Neural progenitor cell (in vitro differentiated cells): Measurements from ENCODE around the gene PLN. TPM values are rescaled to one million over a fixed set of nuclear protein-coding genes. Genes with fewer than 3 reads are reported as not detected.

Experiments
- DNase-seq: peaks from one replicate; pipeline ENCODE4 v3.0.0-alpha.2; 2016; ENCODE audit warnings: low spot score
- H2AFZ ChIP-seq: fragments of 200-600 bp; sonication (generic); replicated peaks from 2 replicates; pipeline ENCODE4 v1.6.1; 2016; ENCODE audit warnings: antibody characterized with exemption
- H3F3A ChIP-seq: fragments of 200-600 bp; sonication (generic); 2 replicates; pipeline ENCODE4 v1.6.1; 2016; ENCODE audit warnings: antibody characterized with exemption, low read depth
- H3K27ac ChIP-seq: fragments of 200-600 bp; sonication (generic); 2 replicates; pipeline ENCODE4 v1.5.1; 2016; ENCODE audit warnings: mild to moderate bottlenecking
- H3K27me3 ChIP-seq: fragments of 200-600 bp; sonication (generic); 2 replicates; pipeline ENCODE4 v1.6.1; 2016; ENCODE audit warnings: mild to moderate bottlenecking, moderate library complexity
- H3K36me3 ChIP-seq: fragments of 200-600 bp; sonication (generic); 2 replicates; pipeline ENCODE4 v1.5.1; 2016
- H3K4me1 ChIP-seq: fragments of 200-600 bp; sonication (generic); 2 replicates; pipeline ENCODE4 v1.6.1; 2016; ENCODE audit warnings: mixed run types
- H3K4me2 ChIP-seq: fragments of 200-600 bp; sonication (generic); 2 replicates; pipeline ENCODE4 v1.6.1; 2016
- H3K4me3 ChIP-seq: fragments of 200-600 bp; sonication (generic); 2 replicates; pipeline ENCODE4 v1.5.1; 2016
- H3K79me2 ChIP-seq: fragments of 200-600 bp; sonication (generic); 2 replicates; pipeline ENCODE4 v1.6.1; 2016; ENCODE audit warnings: low read depth
- H3K9ac ChIP-seq: fragments of 200-600 bp; sonication (generic); 2 replicates; pipeline ENCODE4 v1.6.1; 2016
- H3K9me3 ChIP-seq: fragments of 200-600 bp; sonication (generic); 2 replicates; pipeline ENCODE4 v1.5.1; 2016; ENCODE audit warnings: low read depth
- H4K20me1 ChIP-seq: fragments of 200-600 bp; sonication (generic); 2 replicates; pipeline ENCODE4 v1.6.1; 2016; ENCODE audit warnings: low read depth
- H3K27ac Mint-ChIP-seq: 3 replicates; pipeline ENCODE4 v1.8.0; 2021; ENCODE audit warnings: mixed read lengths
- H3K27me3 Mint-ChIP-seq: 2 replicates; pipeline ENCODE4 v1.8.0; 2022; ENCODE audit warnings: low read depth, mild to moderate bottlenecking, inconsistent platforms, moderate library complexity, mixed read lengths; ENCODE audit not compliant: insufficient read depth
- H3K36me3 Mint-ChIP-seq: 3 replicates; pipeline ENCODE4 v1.8.0; 2021; ENCODE audit warnings: mixed read lengths
- H3K4me1 Mint-ChIP-seq: 3 replicates; pipeline ENCODE4 v1.8.0; 2021; ENCODE audit warnings: mixed read lengths
- H3K4me3 Mint-ChIP-seq: 3 replicates; pipeline ENCODE4 v1.8.0; 2021; ENCODE audit warnings: mild to moderate bottlenecking, moderate library complexity, mixed read lengths
- H3K9me3 Mint-ChIP-seq: 3 replicates; pipeline ENCODE4 v1.8.0; 2020; ENCODE audit warnings: mixed read lengths
- EZH2 ChIP-seq: fragments of 200-600 bp; sonication (generic); IDR thresholded peaks from 2 replicates; pipeline ENCODE4 v1.6.1; 2017; ENCODE audit warnings: antibody characterized with exemption, mild to moderate bottlenecking, moderate library complexity
- EZH2phosphoT487 ChIP-seq: fragments of 200-600 bp; sonication (generic); IDR thresholded peaks from 2 replicates; pipeline ENCODE4 v1.6.1; 2017; ENCODE audit warnings: antibody characterized with exemption
- total RNA-seq: library from RNA; depleted of rRNA; stranded (reverse); fragments of >200 nt; gene quantifications from 2 replicates; pipeline ENCODE4 v1.2.3, GENCODE V29; 2015; ENCODE audit warnings: low replicate concordance
- TF ChIP-seq, protein P1 (sequence below): fragments of 200-600 bp; sonication (generic); IDR thresholded peaks from 2 replicates; pipeline ENCODE4 v1.5.1; 2017; ENCODE audit warnings: antibody characterized with exemption, mild to moderate bottlenecking

The PLN gene
- total RNA-seq, 1 donor from 2014 or later, result not detected

DNA sequence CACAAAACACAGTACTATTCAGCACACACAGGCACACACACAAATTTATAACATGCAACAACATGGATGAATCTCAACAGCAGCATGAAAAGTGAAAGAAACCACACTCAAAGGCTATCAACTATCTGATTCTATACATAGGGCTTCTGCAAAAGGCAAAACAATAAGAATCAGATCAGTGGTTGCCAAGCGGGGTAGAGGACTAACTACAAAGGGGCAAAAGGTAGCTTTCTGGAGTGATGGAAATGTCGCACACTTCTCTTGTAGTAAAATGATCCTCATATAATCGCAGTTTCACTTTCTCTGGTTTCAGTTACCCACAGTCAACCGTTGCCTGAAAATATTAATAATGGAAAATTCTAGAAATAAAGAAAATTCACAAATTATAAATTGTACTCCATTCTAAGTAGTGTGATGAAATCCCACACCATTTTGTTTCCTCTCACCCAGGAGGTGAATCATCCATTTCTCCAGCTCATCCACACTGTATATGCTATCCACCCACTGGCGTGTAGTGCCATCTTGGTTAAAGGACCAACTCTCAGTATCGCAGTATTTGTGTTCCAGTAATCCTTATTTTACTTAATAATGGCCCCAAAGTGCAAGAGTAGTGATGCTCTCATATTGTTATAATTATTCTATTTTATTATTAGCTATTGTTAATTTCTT lies 12.8 kb upstream of the PLN start:
- Histone ChIP-seq H2AFZ (no peak overlapping the region), H3K27ac (no peak overlapping the region), H3K79me2 (no peaks in the 10 kb centered on the region), H3K9me3 (peaks cover 3% of the 10 kb centered on the region), H3K36me3 (no peaks in the 10 kb centered on the region), H3K27me3 (no peaks in the 10 kb centered on the region), H3K4me1 (no peaks in the 10 kb centered on the region), H3K4me2 (no peak overlapping the region), H3F3A (no peaks in the 10 kb centered on the region), H3K9ac (no peak overlapping the region), H3K4me3 (no peak overlapping the region), H4K20me1 (no peaks in the 10 kb centered on the region)
- no peak overlapping the region for H3K27ac Mint-ChIP-seq
- no peak overlapping the region for H3K4me3 Mint-ChIP-seq
- peaks cover 12% of the 10 kb centered on the region for H3K9me3 Mint-ChIP-seq
- peaks cover 4% of the 10 kb centered on the region for H3K36me3 Mint-ChIP-seq
- TF ChIP-seq, protein P1, sequence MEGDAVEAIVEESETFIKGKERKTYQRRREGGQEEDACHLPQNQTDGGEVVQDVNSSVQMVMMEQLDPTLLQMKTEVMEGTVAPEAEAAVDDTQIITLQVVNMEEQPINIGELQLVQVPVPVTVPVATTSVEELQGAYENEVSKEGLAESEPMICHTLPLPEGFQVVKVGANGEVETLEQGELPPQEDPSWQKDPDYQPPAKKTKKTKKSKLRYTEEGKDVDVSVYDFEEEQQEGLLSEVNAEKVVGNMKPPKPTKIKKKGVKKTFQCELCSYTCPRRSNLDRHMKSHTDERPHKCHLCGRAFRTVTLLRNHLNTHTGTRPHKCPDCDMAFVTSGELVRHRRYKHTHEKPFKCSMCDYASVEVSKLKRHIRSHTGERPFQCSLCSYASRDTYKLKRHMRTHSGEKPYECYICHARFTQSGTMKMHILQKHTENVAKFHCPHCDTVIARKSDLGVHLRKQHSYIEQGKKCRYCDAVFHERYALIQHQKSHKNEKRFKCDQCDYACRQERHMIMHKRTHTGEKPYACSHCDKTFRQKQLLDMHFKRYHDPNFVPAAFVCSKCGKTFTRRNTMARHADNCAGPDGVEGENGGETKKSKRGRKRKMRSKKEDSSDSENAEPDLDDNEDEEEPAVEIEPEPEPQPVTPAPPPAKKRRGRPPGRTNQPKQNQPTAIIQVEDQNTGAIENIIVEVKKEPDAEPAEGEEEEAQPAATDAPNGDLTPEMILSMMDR, result no peak
- TF ChIP-seq EZH2, result no peak
- H3K27me3 Mint-ChIP-seq, result no peaks in the 10 kb centered on the region
- H3K4me1 Mint-ChIP-seq, result no peaks in the 10 kb centered on the region
- no peak for DNase-seq

DNA sequence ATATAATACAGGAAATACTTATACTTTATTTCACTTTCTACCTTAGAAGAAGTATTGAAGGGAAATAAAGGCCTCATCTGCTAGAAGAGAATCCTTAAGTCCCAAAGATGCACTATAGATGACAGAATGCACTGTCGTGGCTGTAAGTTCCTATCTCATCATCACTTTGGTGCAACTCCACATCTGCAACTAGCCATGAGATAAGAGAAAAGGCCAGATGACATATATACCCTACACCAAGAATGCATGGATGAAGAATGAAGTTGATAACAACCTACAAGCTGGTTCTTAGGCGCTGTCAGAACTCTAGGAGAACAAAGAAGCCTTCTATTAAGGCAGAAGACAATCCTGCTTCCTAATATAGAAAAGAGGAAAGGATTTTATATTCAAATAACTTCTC lies 11.6 kb upstream of the PLN start:
- H3K4me2 ChIP-seq, result no peak overlapping the region
- no peaks in the 10 kb centered on the region for H3K27me3 ChIP-seq
- H2AFZ ChIP-seq, result no peak overlapping the region
- no peak overlapping the region for H3K4me3 ChIP-seq
- no peaks in the 10 kb centered on the region for H3K36me3 ChIP-seq
- no peak overlapping the region for H3K27ac ChIP-seq
- TF ChIP-seq, protein P1, result no peak
- TF ChIP-seq EZH2, result no peak
- no peak for TF ChIP-seq EZH2phosphoT487
- no peaks in the 10 kb centered on the region for H3F3A ChIP-seq
- Mint-ChIP-seq H3K9me3 (peaks cover 4% of the 10 kb centered on the region), H3K4me3 (no peak overlapping the region), H3K4me1 (no peaks in the 10 kb centered on the region), H3K36me3 (peaks cover 2% of the 10 kb centered on the region), H3K27me3 (no peaks in the 10 kb centered on the region), H3K27ac (no peak overlapping the region)
- H3K4me1 ChIP-seq, result no peaks in the 10 kb centered on the region
- no peaks in the 10 kb centered on the region for H3K9me3 ChIP-seq
- no peak overlapping the region for H3K9ac ChIP-seq
- no peak for DNase-seq
- no peaks in the 10 kb centered on the region for H4K20me1 ChIP-seq
- no peaks in the 10 kb centered on the region for H3K79me2 ChIP-seq

DNA sequence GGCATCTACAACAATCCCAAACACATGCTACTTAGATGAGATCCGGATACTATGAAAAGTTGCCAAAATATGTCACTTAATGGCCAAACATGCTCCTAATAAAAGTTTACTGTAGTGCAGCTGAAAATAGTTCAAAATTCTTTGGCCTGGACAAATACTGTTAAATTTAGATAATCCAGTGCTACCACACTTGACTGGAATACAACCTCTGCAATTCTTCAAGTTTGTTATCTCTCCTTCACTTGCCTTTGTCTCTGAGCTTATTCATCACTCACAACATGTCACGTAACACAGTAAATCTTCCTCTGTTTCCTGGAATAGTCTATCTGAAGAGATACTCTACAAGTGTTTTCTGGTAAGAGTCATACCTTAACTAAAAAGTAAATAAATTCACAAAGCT lies 10.5 kb upstream of the PLN start:
- no peak for DNase-seq
- Mint-ChIP-seq H3K27me3 (no peaks in the 10 kb centered on the region), H3K4me1 (no peaks in the 10 kb centered on the region), H3K4me3 (no peak overlapping the region), H3K9me3 (no peaks in the 10 kb centered on the region), H3K27ac (no peak overlapping the region), H3K36me3 (peaks cover 2% of the 10 kb centered on the region)
- H2AFZ ChIP-seq, result no peak overlapping the region
- no peaks in the 10 kb centered on the region for H3K79me2 ChIP-seq
- no peak overlapping the region for H3K4me3 ChIP-seq
- H3K27me3 ChIP-seq, result no peaks in the 10 kb centered on the region
- TF ChIP-seq, protein P1, result no peak
- TF ChIP-seq EZH2phosphoT487 (no peak), EZH2 (no peak)
- no peak overlapping the region for H3K27ac ChIP-seq
- H4K20me1 ChIP-seq, result no peaks in the 10 kb centered on the region
- H3K4me2 ChIP-seq, result no peak overlapping the region
- H3K9me3 ChIP-seq, result no peaks in the 10 kb centered on the region
- no peaks in the 10 kb centered on the region for H3K4me1 ChIP-seq
- no peaks in the 10 kb centered on the region for H3K36me3 ChIP-seq
- no peak overlapping the region for H3K9ac ChIP-seq
- no peaks in the 10 kb centered on the region for H3F3A ChIP-seq
